ENCODE data around the gene CHST11.
"Not testable (repeated sequence)": the region's sequence is repeated elsewhere in the genome, so short reads cannot be mapped to it uniquely, and the experiment has no call there.

Gene CHST11

GRCh38 chr12:104564662-104565061, 107.9 kb downstream of the CHST11 start:
- not testable (repeated sequence) for DNase-seq (ENCODE audit: low read depth in 3 of 3)

- no peak for DNase-seq (ENCODE audit: low read depth in 3 of 3)
Measured at GRCh38 chr12:104565606-104566243, 109.0 kb downstream of the CHST11 start.

DNA sequence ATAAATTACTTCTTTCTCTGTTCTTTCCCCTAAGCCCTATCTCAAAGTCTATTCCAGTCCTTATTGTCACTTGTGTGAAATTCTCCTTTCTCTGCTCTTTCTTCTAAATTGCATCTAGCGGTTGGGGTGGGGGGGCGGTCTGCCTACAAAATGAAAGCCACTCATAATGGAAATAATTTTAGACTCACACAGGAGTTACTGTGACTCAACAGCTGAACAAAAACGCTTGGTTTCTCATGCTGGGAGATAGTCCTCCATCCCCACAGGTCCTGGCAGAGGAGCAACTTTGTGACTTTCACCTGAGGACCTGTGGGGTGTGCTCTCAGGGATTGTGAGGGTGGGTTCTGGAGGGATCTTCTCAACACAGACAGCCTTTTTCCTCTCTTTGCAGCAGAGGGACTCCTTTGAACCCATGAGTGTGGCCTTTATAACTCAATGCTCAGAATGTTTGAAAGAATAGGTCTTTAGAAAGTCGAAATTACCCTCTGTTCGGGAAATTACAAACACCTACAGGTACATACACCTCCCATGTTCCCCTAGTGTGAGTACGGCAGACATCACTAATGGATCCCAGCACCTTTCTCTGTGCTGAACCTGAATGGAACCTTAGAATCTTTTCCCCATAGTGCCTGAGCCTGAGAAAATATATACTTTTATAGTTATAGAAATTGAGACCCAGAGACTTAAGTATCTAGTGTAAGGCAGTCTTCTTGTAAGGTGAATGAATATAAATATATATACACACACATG, 109.7 kb downstream of the CHST11 start:
- peak in 2 of 3 donors; percentile 14 to 40 for DNase-seq (ENCODE audit: low read depth in 3 of 3)

DNA sequence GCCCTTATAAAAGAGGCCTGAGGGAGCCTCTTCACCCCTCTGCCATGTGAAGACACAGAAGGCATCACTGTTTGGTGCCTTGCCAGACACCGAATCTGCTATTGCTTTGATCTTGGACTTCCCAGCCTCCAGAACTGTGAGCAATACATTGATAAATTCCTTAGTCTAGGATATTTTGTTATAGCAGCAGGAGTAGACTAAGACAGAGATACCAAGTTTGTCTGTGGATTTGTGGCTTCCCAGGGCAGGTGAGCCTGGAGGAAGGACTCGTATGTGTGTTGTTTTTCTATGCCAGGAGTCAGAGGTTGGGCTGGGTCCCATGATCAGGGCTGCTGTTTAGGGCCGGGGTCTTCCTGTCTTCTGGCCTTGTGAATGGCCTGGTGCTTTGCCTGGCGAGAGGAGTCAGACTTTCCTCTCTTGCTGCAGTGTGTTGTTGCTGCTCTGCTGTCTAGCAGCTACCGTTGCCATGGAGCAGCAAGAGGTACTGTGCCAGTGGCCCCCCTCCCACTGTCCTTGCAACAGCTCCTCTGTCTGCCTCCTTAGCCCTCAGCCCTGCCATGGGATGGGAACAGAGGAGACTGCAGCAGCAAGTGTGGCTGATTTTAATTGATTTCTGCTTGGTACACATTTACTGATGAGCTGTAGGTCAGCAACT, 111.2 kb downstream of the CHST11 start:
- DNase-seq (ENCODE audit: low read depth in 3 of 3) = no peak

- DNase-seq (ENCODE audit: low read depth in 3 of 3) = no peak
Measured at GRCh38 chr12:104568487-104568868, 111.7 kb downstream of the CHST11 start.

DNA sequence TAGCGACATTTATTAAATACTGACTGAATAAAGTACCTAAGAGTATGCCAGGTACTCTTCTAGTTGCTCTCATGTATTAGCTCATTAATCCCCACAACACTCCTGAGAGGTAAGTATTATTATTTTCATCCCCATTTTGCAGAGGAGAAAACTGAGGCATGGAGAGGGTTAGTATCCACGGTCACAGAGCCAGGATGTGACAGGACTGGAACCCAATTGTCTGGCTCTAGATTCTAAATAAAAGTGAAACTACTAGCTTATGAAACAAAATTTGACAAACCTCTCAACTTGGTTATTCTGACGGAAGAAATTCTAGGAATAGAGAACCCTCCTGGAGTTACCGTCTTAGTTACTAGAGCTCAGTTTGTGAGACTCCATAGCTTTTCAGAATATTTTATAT, 112.2 kb downstream of the CHST11 start:
- no peak for DNase-seq (ENCODE audit: low read depth in 3 of 3)

GRCh38 chr12:104569346-104570173, 112.8 kb downstream of the CHST11 start:
- DNase-seq (ENCODE audit: low read depth in 3 of 3) = no peak

DNA sequence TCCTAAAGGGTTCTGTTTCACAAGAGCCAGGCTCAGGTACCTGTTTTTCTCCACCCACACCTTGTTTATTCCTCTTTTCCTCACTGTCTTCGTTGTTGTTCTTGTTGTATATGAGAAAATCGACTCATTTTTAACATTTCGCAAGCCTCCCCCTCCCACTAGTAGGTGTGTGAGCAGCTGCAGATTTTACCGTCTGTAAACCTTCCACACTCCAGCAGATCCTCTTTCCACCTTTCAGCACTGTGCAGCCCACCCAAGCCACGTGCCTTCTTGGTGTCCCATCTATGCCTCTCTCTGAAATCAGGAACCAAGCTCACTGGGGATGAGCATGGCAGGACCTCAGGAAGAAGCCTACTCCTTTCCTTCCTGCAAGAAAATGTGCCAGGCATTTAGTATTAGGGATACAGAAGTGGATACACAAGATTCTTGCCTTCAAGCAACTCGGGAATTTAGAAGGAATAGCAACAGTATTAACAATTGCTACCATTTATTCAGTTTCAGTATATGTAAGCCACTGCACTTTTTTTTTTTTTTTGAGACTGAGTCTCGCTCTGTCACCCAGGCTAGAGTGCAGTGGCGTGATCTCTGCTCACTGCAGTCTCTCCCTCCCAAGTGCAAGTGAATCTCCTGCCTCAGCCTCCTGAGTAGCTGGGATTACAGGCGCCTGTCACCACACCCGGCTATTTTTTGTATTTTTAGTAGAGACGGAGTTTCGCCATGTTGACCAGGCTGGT, 113.6 kb downstream of the CHST11 start:
- no peak for DNase-seq (ENCODE audit: low read depth in 3 of 3)

- DNase-seq (ENCODE audit: low read depth in 3 of 3) = no peak
Measured at GRCh38 chr12:104571328-104571727, 114.6 kb downstream of the CHST11 start.

DNA sequence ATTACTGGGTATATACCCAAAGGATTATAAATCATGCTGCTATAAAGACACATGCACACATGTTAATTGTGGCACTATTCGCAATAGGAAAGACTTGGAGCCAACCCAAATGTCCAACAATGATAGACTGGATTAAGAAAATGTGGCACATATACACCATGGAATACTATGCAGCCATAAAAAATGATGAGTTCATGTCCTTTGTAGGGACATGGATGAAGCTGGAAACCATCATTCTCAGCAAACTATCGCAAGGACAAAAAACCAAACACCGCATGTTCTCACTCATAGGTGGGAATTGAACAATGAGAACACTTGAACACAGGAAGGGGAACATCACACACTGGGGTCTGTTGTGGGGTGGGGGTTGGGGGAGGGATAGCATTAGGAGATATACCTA, 117.6 kb downstream of the CHST11 start:
- not testable (repeated sequence) for DNase-seq (ENCODE audit: low read depth in 3 of 3)

GRCh38 chr12:104574758-104575157, 118.0 kb downstream of the CHST11 start:
- DNase-seq (ENCODE audit: low read depth in 3 of 3) = not testable (repeated sequence)

- DNase-seq (ENCODE audit: low read depth in 3 of 3) = no peak
Measured at GRCh38 chr12:104575442-104576186, 118.9 kb downstream of the CHST11 start.

- DNase-seq (ENCODE audit: low read depth in 3 of 3) = no peak
Measured at GRCh38 chr12:104576187-104576778, 119.5 kb downstream of the CHST11 start.

DNA sequence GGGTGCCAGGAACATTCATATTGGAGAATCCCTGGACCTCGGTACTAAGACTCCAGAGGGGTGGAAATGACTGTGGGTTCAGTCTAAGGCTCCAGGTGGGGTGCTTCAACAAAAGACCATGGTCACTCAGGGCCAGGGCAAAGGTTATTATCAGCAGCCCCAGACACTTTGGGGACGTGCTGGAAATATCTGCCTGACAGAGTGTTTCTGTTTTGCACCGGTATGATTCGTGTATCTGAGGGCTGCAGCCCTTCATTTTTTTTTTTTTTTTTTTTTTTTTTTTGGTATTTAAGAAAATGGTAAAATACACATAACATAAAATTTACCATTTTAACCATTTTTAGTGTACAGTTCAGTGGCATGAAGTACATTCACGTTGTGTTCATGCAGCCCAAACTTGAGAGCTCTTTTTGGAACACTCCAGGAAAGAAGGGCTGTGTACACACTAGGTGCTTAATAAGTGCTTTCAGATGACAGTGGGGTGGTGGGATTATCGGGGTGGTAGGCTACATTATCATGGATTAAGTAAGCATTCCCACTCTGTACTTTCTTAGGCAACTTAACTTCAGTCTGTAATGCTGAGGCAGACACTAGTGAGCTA, 120.3 kb downstream of the CHST11 start:
- DNase-seq (ENCODE audit: low read depth in 3 of 3) = no peak

DNA sequence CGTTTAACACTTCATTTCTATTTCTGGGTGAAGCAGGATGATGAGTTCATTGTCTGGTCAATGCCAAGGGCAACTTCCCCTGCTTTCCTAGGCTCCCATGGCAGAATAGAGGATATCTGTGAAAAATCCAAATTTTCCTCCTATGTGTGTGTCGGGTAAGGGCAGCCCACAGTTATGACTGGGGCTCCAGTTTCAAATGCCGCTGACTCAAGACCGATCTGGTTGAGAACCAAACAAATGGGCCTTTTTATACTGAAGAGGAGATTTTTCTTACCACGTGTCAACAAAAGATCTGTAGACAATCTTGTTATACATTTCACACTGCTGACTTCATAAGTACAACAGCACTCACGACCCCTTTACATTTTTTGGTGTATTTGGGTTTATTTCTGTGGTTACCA, 120.8 kb downstream of the CHST11 start:
- DNase-seq (ENCODE audit: low read depth in 3 of 3) = no peak

DNA sequence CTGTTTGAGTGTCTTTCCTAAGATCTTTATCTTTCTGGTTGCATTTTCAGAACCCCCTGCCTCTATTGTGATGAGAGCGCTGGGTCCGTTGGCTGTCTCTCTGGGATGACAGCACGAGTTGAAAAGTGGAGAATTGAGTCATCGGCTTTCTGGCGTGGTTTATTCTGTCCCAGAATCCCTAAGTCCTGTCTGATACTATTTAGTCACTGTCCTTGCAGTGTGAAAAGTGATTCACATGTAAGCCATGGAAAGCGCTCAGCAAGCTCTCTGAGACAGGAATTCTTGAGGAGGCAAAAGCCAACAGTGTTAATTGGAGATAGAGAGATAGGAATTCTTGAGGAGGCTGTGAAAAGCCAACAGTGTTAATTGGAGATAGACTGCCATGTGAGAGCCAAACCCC, 121.7 kb downstream of the CHST11 start:
- DNase-seq (ENCODE audit: low read depth in 3 of 3) = peak in 2 of 3 donors; percentile 35 to 36

- DNase-seq (ENCODE audit: low read depth in 3 of 3) = no peak
Measured at GRCh38 chr12:104579718-104580495, 123.2 kb downstream of the CHST11 start.

GRCh38 chr12:104581005-104581570, 124.3 kb downstream of the CHST11 start:
- DNase-seq (ENCODE audit: low read depth in 3 of 3) = no peak

DNA sequence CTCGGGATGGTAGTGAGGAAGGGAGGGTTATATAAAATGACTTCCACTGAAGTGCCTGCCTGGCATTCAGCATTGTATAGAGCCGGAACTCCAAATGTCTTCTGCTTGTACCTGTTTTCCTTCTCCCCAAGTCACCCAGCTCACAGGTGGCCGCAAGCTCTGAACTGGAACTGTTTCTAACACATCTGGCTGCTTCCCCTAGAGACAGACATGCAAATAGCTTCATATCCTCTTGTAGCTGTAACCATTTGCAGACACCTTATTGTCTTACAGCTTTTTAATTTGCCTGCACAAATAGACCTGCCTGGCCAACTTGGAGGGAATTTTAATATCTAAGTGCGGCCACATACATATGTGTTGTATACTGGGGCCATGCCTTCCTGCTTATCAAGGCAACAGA, 126.0 kb downstream of the CHST11 start:
- no peak for DNase-seq (ENCODE audit: low read depth in 3 of 3)
